Gastrocnemius medialis (tissue), 4 donors: Measurements from ENCODE around the gene MEIOB.

Experiments used
- CTCF ChIP-seq, 5 experiments: fragments of 450-650 bp in 3 of 5; fragments of 200-600 bp in 2 of 5; sonication (generic) in 2 of 5; IDR thresholded peaks in 4 of 5; conservative IDR thresholded peaks in 1 of 5; 1 replicate in 4 of 5; 2 replicates in 1 of 5; pipeline ENCODE4 v1.5.1; 2016 to 2019; ENCODE audit warnings: antibody characterized with exemption in 5 of 5, mild to moderate bottlenecking in 3 of 5, moderate library complexity in 3 of 5
- POLR2A ChIP-seq, 2 donors: fragments of 450-650 bp; IDR thresholded peaks; one replicate each; pipeline ENCODE4 v1.6.1; 2017; ENCODE audit warnings: antibody characterized with exemption in 2 of 2, mild to moderate bottlenecking in 2 of 2, moderate library complexity in 2 of 2

DNA sequence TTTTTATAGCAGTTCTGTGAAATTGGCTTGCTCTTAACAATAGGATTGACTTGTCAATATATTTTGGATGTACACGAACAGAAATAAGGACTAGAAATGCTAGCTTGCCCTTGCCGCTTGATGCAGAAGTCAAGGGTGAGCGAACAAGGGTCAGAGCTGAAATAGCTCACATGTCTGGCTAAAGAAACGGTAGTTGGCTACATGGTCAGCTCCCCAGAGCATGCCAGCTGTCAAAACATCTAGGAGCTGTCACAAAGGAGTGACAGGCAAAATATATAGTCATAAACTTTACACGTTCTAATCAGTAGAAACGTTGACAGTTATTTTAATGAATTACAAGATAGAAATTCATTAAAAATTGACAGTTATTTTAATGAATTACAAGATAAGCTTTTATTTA, 2.9 kb upstream of the MEIOB start:
- TF ChIP-seq CTCF (IDR thresholded peaks at IDR 0.05 in 4 of 5, conservative IDR thresholded peaks at IDR 0.05 in 1 of 5) (no peak), POLR2A (IDR thresholded peaks at IDR 0.05) (no peak)
